ENCODE data around the gene PRDM11. TPM values are rescaled to one million over a fixed set of nuclear protein-coding genes. Genes with fewer than 3 reads are reported as not detected.

The PRDM11 gene
- total RNA-seq, 1 experiment from 2014 or later: 4.0 TPM

GRCh38 chr11:45156741-45157140 is 10.3 kb downstream of the PRDM11 start:
- intact Hi-C loops (cut with micrococcal nuclease): no loop called here
- TF ChIP-seq, protein P1, sequence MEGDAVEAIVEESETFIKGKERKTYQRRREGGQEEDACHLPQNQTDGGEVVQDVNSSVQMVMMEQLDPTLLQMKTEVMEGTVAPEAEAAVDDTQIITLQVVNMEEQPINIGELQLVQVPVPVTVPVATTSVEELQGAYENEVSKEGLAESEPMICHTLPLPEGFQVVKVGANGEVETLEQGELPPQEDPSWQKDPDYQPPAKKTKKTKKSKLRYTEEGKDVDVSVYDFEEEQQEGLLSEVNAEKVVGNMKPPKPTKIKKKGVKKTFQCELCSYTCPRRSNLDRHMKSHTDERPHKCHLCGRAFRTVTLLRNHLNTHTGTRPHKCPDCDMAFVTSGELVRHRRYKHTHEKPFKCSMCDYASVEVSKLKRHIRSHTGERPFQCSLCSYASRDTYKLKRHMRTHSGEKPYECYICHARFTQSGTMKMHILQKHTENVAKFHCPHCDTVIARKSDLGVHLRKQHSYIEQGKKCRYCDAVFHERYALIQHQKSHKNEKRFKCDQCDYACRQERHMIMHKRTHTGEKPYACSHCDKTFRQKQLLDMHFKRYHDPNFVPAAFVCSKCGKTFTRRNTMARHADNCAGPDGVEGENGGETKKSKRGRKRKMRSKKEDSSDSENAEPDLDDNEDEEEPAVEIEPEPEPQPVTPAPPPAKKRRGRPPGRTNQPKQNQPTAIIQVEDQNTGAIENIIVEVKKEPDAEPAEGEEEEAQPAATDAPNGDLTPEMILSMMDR (IDR thresholded peaks at IDR 0.05; ENCODE audit: unreplicated experiment): no peak
- Mint-ChIP-seq H3K9me3 (ENCODE audit: unreplicated experiment) (no peaks in the 10 kb centered on the region), H3K4me3 (ENCODE audit: unreplicated experiment) (no peak overlapping the region), H3K36me3 (ENCODE audit: insufficient read depth, unreplicated experiment) (no peaks in the 10 kb centered on the region), H3K27ac (ENCODE audit: low read depth, unreplicated experiment) (no peak overlapping the region), H3K27me3 (ENCODE audit: insufficient read depth, unreplicated experiment) (no peaks in the 10 kb centered on the region), H3K4me1 (ENCODE audit: insufficient read depth, unreplicated experiment) (peaks cover 13% of the 10 kb centered on the region)
- BruUV-seq (replicated peaks): no TSS peak
- CTCF ChIA-PET: interaction anchor here (0.6 kb wide), 1 partner anchor 715 kb away, joined by 3 read pairs; no protein-coding TSS in a partner anchor
- POLR2A ChIA-PET: no interaction called here
- no peak for DNase-seq (ENCODE audit: unreplicated experiment)

GRCh38 chr11:45157247-45158209 is 11.1 kb downstream of the PRDM11 start:
- POLR2A ChIA-PET: interaction anchor here (0.7 to 1.0 kb wide), 2 partner anchors 11 to 1536 kb away, joined by 3 to 6 read pairs; no protein-coding TSS in a partner anchor
- Mint-ChIP-seq H3K27me3 (ENCODE audit: insufficient read depth, unreplicated experiment) (no peaks in the 10 kb centered on the region), H3K36me3 (ENCODE audit: insufficient read depth, unreplicated experiment) (no peaks in the 10 kb centered on the region), H3K4me3 (ENCODE audit: unreplicated experiment) (no peak overlapping the region), H3K27ac (ENCODE audit: low read depth, unreplicated experiment) (peak overlapping the region; percentile 55), H3K9me3 (ENCODE audit: unreplicated experiment) (no peaks in the 10 kb centered on the region), H3K4me1 (ENCODE audit: insufficient read depth, unreplicated experiment) (peaks cover 10% of the 10 kb centered on the region)
- TF ChIP-seq, protein P1 (IDR thresholded peaks at IDR 0.05; ENCODE audit: unreplicated experiment): no peak
- no TSS peak for BruUV-seq (replicated peaks)
- no peak for DNase-seq (ENCODE audit: unreplicated experiment)
- CTCF ChIA-PET: interaction anchor here (0.6 kb wide), 2 partner anchors 716 to 1685 kb away, joined by 3 read pairs; no protein-coding TSS in a partner anchor
- intact Hi-C loops (cut with micrococcal nuclease): no loop called here

- no peak overlapping the region for H3K4me3 Mint-ChIP-seq (ENCODE audit: unreplicated experiment)
- DNase-seq (ENCODE audit: unreplicated experiment): peak; percentile 16
- H3K27me3 Mint-ChIP-seq (ENCODE audit: insufficient read depth, unreplicated experiment): no peaks in the 10 kb centered on the region
- H3K36me3 Mint-ChIP-seq (ENCODE audit: insufficient read depth, unreplicated experiment): no peaks in the 10 kb centered on the region
- H3K4me1 Mint-ChIP-seq (ENCODE audit: insufficient read depth, unreplicated experiment): peaks cover 5% of the 10 kb centered on the region
- no TSS peak for BruUV-seq (replicated peaks)
- intact Hi-C loops (cut with micrococcal nuclease): no loop called here
- POLR2A ChIA-PET: interaction anchor here (0.7 to 1.0 kb wide), 2 partner anchors 11 to 1535 kb away, joined by 3 to 6 read pairs; no protein-coding TSS in a partner anchor
- peak overlapping the region; percentile 55 for H3K27ac Mint-ChIP-seq (ENCODE audit: low read depth, unreplicated experiment)
- CTCF ChIA-PET: no interaction called here
- H3K9me3 Mint-ChIP-seq (ENCODE audit: unreplicated experiment): no peaks in the 10 kb centered on the region
- TF ChIP-seq, protein P1 (IDR thresholded peaks at IDR 0.05; ENCODE audit: unreplicated experiment): no peak
Observed at GRCh38 chr11:45158210-45158731, 11.8 kb downstream of the PRDM11 start.

Data from MCF 10A (cell line).